ENCODE measurements around the gene MAPK8IP2. TPM values are rescaled to one million over a fixed set of nuclear protein-coding genes. Genes with fewer than 3 reads are reported as not detected.
A peak's percentile ranks its signal among the peaks of the same experiment; 100 is the strongest.

MAPK8IP2 gene
- total and polyA plus RNA-seq, 2 of the 13 experiments (the other 11 are each of a cell fraction or from before 2014, with no cell fraction given) = 1.3 to 2.6 TPM

- TF ChIP-seq ZNF687 (CRISPR knock-in tag; IDR thresholded peaks at IDR 0.05) (peak; percentile 96), PAXIP1 (CRISPR knock-in tag; conservative IDR thresholded peaks at IDR 0.05) (no peak; the same call in 1 of the 2 replicates), PPARG (CRISPR knock-in tag; conservative IDR thresholded peaks at IDR 0.05) (no peak), KDM1A (CRISPR knock-in tag; IDR thresholded peaks at IDR 0.05) (no peak), ZNF564 (CRISPR knock-in tag; IDR thresholded peaks at IDR 0.05) (peak; percentile 75; the same call in 1 of the 2 replicates), ZNF296 (CRISPR knock-in tag; conservative IDR thresholded peaks at IDR 0.05) (no peak), ZNF431 (CRISPR knock-in tag; IDR thresholded peaks at IDR 0.05; ENCODE audit: borderline replicate concordance, low read depth) (no peak), SALL1 (CRISPR knock-in tag; IDR thresholded peaks at IDR 0.05) (peak; percentile 46; the same call in 1 of the 2 replicates), GPN1 (CRISPR knock-in tag; IDR thresholded peaks at IDR 0.05; ENCODE audit: borderline replicate concordance) (no peak), TOE1 (CRISPR knock-in tag; IDR thresholded peaks at IDR 0.05) (no peak), ARID2 (CRISPR knock-in tag; IDR thresholded peaks at IDR 0.05; ENCODE audit: borderline replicate concordance) (no peak), NFYC (CRISPR knock-in tag; IDR thresholded peaks at IDR 0.05) (peak; percentile 63), ZNF543 (CRISPR knock-in tag; IDR thresholded peaks at IDR 0.05) (no peak), TRIM24 (CRISPR knock-in tag; IDR thresholded peaks at IDR 0.05) (no peak), ADNP (CRISPR knock-in tag; IDR thresholded peaks at IDR 0.05) (no peak), ZNF691 (CRISPR knock-in tag; IDR thresholded peaks at IDR 0.05; ENCODE audit: borderline replicate concordance, low read depth) (no peak), PCBP2 (optimal IDR thresholded peaks at IDR 0.05; ENCODE audit: low read depth, low read length, poor library complexity, severe bottlenecking) (no peak), AGO2 (optimal IDR thresholded peaks at IDR 0.05; ENCODE audit: low read depth, low read length) (peak; percentile 34), POLR2AphosphoS5 (IDR thresholded peaks at IDR 0.05; ENCODE audit: low read depth, low read length) (peak; percentile 35; the same call in 1 of the 2 replicates), TEAD2 (CRISPR knock-in tag; IDR thresholded peaks at IDR 0.05) (no peak), IKZF5 (CRISPR knock-in tag; IDR thresholded peaks at IDR 0.05) (no peak)
Measured at GRCh38 chr22:50622723-50623327, 22.2 kb downstream of the MAPK8IP2 start (continued).
